GM21723 (cell line): ENCODE results near the gene SCNN1G.

Experiments
- ATAC-seq: cut with Tn5 transposase; IDR thresholded peaks from one replicate; pipeline ENCODE4 v1.9.1; 2021; ENCODE audit warnings: mild to moderate bottlenecking, moderate library complexity; ENCODE audit not compliant: unreplicated experiment

SCNN1G gene

DNA sequence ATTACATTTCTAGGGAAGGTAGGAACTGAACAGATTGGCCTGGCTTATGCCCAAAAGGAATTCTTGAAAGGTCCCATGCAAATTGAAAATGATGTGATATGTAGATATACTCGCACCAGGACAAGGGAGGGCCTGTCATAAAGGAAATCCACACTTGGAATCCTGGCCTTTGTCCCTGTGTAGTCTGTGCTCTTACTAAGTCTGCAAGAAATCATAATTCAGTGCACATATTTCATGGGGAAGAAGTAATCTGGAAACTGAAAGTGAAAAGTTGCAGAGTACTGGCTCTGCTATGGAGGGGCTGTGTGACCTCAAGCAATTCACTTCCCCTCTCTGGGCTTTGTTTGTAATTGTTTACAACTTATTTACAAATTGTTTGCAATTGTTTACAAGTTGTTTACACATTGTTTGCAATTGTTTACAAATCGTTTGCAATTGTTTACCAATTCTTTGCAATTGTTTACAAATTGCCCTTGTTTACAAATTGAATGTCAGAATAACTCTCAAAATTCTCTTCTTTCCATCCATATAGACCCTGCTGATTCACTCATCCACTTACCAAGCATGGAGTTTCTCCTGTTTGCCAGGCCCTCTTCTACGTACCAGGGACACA lies 12.9 kb downstream of the SCNN1G start:
- ATAC-seq: no peak

DNA sequence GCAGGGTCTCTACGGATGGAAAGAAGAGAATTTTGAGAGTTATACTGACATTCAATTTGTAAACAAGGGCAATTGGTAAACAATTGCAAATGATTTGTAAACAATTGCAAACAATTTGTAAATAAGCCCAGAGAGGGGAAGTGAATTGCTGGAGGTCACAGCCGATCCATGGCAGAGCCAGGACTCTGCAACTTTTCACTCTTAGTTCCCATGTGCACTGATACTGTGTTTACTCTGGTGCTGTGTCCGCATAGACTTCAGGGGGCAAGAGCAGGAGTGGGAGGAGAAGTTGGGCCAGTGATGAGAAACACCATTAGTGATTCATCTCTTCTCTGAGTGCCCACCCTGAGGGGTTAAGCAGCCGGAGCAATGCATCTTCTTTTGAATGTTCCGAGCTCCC lies 14.0 kb downstream of the SCNN1G start:
- ATAC-seq: no peak

DNA sequence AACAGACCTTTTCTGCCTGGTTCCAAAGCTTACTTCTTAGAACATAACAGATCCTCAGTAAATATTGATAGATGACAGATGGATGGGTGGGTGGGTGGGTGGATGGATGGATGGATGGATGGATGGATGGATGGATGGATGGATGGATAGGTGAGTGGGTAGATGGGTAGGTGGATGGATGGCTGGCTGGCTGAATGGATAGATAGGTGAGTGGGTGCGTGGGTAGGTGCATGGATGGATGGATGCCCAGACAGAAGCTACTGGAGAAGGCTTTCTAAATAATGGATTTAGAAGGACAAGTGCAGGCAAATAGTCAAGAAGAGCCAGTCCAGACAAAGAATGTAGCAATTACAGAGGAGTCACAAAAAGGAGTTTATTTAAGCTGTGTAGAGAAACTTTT lies 19.6 kb downstream of the SCNN1G start:
- ATAC-seq: no peak

DNA sequence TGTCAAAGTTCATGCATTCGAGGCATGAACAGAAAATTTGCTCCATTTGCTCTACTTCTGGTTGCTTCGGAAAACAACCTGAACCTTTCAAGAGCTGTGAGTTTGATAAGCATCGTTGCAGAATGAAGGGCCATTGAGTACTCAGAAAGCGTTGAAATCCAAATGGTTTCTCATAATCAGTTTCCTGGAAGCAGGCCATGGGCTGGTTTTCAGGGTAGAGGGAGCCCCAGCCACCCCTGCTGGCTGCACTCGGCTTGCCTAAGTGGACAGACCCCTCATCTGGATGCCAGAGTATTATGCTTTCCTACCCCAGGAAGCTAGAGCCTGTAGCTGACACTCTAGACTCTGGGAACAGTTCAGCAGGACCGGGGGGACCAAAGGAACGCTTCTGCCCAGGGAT lies 24.4 kb downstream of the SCNN1G start:
- no peak for ATAC-seq

DNA sequence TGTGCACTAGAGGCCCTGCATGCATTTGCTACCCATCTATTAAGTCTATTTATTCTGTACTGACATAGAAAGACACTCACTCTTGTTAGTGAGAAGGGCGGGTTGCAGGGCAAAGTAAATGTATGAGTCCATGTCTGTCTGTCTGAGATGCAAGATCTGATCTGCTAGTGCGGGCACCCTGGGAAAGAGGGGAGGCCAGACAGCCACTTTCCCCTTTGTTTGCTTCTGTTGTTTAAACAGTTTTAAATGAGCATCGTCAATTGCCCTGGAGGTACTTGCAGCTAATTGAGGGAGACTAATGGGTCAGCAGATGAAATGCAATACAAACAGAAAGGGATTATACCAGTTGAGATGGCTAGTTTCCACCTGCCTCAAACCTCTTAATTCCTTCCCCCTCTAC lies 24.9 kb downstream of the SCNN1G start:
- ATAC-seq: no peak

DNA sequence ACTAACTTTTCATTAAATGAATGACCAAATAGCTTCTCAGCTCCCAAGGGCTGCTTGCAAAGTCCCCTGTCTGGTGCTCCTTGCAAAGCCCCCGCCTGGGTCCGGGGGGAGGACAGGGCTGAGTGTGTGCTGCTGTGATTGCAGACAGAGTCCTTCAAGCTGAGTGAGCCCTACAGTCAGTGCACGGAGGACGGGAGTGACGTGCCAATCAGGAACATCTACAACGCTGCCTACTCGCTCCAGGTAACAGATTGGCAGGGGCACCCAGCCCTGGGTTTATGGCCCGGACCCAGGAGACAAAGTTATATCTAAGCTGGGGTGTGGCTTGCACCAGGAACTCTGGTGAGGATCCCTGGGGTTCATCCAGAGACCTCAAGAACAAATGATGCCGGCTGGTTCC lies 27.1 kb downstream of the SCNN1G start:
- ATAC-seq: no peak

DNA sequence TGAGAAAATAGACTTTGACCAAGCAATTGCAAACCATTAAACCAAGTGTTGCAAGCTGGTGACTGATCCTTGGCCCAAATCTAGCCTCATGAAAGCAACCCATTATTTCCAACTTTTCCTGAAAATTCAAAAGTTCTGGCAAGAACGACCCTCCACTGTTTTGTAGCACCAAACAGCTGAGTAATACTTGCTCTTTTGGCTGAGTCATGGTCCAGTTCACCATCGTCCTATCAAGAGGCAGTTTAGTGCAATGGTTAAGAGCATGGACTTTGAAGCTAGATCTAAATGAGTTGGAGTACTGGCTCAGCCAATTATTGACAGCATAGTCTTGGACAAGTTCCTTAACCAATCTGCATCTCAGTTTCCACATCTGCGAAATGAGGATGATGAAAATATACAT lies 31.3 kb downstream of the SCNN1G start:
- no peak for ATAC-seq

DNA sequence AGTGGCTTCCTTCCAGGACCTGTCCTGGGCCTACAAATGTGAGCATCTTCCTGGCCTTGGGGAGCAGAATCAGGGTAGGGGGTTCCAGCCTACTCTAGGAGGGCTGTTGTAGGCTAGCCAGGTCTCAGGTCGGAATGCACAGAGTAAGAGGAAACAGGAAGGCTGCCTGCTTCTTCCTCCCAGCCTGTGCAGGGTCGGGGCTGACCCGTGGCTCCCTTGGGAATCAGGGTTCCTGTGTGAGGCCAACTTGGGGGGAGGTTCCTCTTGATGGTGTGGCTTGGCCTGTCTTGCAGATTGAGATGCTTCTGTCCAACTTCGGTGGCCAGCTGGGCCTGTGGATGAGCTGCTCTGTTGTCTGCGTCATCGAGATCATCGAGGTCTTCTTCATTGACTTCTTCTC lies 32.3 kb downstream of the SCNN1G start:
- ATAC-seq: no peak

DNA sequence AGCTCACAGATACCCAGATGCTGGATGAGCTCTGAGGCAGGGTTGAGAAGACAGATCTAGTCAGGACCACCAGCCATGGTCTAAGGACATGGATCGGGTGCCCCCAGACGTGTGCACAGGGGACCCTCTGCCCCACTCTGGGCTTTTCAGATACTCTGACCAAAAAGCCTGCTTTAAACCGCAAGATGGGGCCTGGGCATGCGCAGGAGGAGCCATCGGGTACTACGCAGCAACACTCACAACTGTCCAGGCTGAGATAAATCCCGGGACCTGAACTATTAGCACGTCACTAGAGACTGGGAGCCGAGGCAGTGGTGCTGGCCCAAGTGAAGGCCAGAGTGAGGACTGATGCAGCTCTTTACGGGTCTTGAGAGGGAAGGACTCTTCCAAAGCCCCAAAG lies 32.9 kb downstream of the SCNN1G start:
- no peak for ATAC-seq

DNA sequence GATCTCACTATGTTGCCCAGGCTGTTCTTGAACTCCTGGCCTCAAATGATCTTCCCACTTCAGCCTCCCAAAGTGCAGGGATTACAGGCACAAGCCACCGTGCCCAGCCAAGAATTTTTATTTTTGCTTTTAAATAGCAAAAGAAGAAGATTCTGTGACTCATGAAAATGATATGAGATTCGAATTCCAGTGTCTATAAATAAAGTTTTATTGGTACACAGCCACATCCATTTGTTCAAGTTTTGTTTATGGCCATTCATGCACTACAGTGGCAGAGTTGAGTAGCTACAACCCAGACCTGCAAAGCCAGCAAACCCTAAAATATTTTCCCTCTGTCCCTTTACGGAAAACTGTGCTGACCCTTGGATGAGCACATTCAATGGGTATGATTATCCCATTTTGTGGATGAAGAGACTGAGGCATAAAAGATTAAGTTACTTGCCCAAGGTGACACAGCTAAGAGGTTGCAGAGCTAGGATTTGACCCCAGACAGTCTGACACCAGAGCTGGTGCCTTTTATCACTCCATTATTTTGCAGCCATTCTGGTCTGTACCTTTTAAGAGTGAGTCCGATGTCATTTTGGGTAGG lies 34.2 kb downstream of the SCNN1G start:
- no peak for ATAC-seq

DNA sequence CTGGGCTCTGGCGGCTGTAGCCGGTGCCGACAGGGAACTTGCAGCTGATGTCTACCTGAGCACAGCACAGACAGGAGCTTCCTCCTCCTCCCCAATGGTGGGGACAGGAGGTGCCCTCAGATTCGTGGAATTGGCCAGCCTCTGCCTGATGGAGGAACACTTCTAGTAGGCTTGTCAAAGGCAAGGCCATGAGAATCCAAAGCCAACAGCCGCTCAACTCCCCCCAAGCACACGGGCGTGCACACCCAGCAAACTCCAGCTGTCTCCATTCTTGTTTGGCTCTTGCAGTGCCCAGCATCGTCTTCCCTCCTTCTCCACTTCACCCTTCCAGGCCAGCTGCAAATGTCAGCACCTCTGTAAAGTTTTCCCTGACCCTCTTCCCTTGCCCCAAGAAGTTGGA lies 35.1 kb downstream of the SCNN1G start:
- no peak for ATAC-seq

DNA sequence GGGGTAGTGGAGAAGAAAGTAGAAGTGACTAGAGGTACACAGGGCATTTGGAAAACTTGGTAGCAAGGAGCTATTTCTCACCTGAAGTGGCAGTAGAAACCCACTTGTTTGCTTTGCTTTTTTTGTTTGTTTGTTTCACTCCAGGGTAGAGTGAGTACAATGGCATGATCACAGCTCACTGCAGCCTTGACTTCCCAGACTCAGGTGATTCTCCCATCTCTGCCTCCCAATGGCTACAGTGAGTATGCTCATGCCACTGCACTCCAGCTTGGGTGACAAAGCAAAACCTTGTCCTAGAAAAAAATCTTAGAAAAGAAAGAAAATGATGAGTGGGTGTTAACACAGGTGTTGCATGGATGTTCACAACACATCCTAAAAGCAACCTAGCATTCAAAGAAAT lies 40.4 kb downstream of the SCNN1G start:
- ATAC-seq: no peak

DNA sequence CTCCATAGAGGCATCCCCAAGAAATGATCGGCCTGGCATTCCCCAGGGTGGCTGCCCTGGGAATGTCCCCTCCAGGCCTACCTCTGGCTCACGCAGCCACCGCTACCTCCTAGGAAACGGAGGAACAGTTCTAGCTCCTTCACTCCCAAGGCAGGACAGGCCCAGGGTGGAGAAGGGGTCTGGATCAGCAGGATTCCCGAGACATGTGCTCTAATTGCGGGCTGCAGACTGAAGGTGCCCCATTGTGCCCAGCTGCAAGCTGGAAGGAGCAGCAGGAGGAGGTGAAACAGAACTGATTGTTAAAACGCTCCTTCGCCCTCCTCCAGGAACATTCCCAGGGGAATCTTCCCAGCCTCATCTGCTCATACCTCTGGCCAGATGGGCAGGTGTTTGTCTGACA lies 40.8 kb downstream of the SCNN1G start:
- no peak for ATAC-seq

DNA sequence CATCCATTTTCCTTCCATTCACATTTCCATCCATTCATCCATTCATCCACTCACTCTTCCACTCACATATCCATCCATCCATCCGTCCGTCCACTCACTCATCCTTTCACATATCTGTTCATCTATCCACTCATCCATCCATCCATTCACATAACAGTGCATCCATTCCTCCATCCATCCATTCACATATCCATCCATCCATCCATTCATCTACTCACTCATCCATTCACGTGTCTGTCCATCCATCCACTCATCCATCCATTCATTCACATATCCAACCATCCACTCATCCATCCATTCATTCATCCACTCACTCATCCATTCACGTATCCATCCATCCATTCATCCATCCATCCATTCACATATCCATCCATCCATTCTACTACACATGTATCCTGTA lies 42.6 kb downstream of the SCNN1G start:
- ATAC-seq: no peak

DNA sequence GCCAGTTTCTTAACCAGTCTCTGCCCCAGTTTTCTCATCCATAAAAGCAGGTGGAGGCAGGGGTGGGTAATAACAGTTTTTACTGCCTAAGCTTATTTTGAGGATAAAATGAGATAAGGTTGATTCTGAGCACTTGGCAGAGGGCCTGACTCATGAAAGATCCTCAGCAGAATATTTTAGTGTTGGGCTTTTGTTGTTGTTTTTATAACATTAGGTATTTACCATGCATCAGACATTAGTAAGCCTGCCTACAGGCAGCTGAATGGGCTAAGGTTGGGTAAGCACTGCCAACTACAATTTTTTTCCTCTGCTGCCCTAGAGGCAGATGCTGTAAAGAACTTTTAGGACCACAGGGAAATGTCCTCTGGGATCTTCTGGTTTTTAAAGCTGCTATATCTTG lies 43.1 kb downstream of the SCNN1G start:
- no peak for ATAC-seq

DNA sequence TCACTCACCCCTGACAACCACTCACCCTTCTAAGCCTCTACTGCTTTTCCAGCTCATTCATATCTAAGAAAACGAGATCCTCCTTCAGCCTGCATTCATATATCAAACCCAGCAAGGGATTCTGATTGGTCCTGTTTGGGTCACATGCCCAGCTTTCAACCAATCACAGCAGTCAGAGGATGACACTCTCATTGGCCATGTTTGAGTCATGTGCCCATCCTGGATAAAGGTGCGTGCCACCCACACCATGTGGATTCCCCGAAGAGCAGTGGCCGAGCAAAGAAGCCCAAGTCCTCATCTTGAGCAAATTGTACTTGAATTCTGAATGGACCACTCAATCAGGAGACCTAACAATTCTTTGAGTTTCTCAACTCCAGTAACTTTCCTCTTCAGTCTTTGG lies 45.0 kb downstream of the SCNN1G start:
- ATAC-seq: no peak

DNA sequence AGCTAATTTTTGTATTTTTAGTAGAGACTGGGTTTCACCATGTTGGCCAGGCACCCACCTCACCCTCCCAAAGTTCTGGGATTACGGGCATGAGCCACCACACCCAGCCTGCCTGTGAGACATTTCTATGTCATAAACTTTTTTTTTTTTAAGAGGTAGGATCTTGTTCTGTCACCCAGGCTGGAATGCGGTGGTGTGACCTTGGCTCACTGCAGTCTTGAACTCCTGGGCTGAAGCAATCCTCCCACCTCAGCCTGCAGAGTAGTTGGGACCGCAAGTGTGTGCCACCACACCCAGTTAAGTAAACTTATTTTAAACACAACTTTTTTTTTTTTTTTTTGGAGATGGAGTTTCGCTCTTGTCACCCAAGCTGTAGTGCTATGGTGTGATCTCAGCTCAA lies 47.2 kb downstream of the SCNN1G start:
- no peak for ATAC-seq

DNA sequence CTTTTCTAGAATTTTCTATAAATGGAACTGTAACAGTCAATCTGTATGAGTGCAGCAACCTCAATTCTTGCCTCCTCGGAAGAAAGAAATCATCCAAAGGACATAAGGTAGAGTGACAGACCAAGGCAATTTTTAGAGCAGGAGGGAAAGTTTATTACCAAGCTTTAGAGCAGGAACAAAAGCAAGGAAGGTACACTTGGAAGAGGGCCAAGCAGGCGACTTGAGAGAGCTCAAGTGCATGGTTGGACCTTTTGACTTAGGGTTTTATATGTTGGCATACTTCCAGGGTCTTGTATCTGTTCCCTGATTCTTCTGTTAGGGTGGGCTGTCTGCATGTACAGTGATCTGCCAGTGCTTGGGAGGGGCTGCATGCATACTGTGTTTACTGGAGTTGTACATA lies 50.3 kb downstream of the SCNN1G start:
- ATAC-seq: no peak

DNA sequence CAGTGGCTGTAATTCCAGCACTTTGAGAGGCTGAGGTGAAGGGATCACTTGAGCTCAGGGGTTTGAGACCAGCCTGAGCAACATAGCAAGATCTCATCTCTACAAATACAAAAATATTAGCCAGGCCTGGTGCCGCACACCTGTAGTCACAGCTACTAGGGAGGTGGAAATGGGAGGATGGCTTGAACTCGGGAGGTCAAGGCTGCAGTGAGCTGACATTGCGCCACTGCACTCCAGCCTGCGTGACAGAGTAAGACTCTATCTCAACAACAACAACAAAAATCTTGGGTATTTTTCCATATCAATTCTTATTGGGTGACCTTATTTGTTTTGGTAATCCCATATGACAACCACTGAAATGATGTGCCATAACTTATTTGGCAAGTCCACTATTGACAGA lies 52.6 kb downstream of the SCNN1G start:
- no peak for ATAC-seq

DNA sequence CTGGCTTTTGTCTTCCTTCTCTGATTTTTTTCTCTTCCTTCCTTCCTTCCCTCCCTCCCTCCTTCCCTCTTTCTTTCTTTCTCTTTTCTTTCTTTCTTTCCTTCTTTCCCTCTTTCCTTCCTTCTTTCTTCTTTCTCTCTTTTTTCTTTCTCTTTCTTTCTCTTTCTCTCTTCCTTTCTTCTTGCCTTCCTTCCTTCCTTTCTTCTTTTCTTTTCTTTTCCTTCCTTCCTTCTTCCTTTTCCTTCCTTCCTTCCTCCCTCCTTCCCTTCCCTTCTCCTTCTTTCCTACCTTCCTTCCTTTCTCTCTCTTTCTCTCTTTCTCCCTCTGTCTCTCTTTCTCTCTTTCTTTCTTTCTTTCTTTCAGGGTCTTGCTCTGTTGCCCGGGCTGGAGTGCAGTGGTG lies 54.4 kb downstream of the SCNN1G start:
- ATAC-seq: no peak

DNA sequence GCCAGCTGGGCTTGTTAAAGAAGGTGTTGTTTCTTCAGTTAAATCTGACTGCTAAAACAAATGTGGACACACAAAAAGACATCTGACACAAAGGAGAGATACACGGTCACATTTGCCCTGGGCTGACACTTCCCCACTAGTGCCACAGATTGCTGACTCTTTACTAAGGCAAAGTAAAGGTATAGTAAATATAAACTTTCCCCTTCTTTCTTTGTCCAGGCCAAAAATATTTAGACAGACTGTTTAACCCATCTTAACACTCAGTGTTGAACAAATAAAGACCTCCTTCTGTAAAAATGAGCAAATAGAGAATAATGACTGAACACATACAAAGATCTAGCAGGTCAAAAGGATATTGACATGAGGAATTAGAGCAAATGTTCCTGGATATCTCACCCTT lies 58.4 kb downstream of the SCNN1G start:
- no peak for ATAC-seq

DNA sequence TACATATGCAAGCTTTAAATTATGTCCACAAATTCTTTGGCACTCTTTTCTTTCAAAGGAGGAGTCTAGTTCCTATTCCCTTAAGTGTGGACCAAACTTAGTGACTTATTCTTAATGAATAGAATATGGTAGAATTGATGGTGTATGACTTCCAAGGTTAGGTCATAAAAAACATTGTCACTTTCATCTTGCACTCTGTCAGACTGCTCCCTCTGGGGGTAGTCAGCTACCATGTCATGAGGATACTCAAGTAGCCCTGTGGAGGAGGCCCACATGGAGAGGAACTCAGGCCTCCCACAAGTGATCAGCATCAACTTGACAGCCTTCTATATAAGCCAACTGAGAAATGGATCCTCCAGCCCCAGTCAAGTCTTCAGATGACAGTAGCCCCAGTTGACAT lies 61.6 kb downstream of the SCNN1G start:
- ATAC-seq: no peak

DNA sequence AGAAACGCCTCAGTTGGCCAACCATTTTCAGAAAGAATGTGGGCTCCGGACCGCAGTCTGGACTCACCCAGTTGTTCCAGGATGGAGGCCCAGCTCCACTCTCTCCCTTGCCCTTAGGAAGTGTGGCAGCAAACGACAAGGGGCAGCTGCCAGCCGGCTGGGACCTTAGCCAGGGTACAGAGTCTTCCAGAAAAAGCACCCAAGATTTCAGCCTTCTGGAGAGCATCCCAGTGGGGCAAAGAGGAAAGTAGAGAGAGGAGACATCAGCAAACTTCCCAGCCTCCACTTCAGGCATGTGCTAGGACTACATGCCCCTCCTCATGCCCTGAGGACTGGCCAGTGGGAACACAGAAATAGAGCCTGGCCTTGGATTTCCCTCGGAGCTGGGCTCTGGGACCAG lies 62.7 kb downstream of the SCNN1G start:
- no peak for ATAC-seq
